Activated naive CD4-positive, alpha-beta T cell treated with anti-CD3 and anti-CD28 coated beads, Interleukin-2, amount 10 ng/mL, durations not matched to agents 7 days and 5 days (primary cell): ENCODE measurements around the gene CCBE1.
"Not testable (repeated sequence)": the region's sequence is repeated elsewhere in the genome, so short reads cannot be mapped to it uniquely, and the experiment has no call there.

Source experiments
- CTCF ChIA-PET: fragments of 350-600 bp; sonication (Branson Sonifier 250); formaldehyde crosslinking; loops from one replicate; lab custom pipeline; 2021; ENCODE audit warnings: antibody characterized with exemption; lab: Charles Lee
- DNase-seq: peaks from one replicate; pipeline ENCODE4 v3.0.0-alpha.2; 2020
- H3K27ac Mint-ChIP-seq: one replicate; pipeline ENCODE4 v1.8.0; 2021; ENCODE audit warnings: mild to moderate bottlenecking, moderate library complexity, mixed read lengths
- H3K27me3 Mint-ChIP-seq: one replicate; pipeline ENCODE4 v1.8.0; 2021; ENCODE audit warnings: mild to moderate bottlenecking, mixed read lengths
- H3K36me3 Mint-ChIP-seq: one replicate; pipeline ENCODE4 v1.8.0; 2021; ENCODE audit warnings: mixed read lengths
- H3K4me1 Mint-ChIP-seq: one replicate; pipeline ENCODE4 v1.8.0; 2021; ENCODE audit warnings: mixed read lengths
- H3K4me3 Mint-ChIP-seq: one replicate; pipeline ENCODE4 v1.8.0; 2021; ENCODE audit warnings: mild to moderate bottlenecking, moderate library complexity, mixed read lengths
- H3K9me3 Mint-ChIP-seq: one replicate; pipeline ENCODE4 v1.8.0; 2021; ENCODE audit warnings: mixed read lengths

CCBE1 gene

GRCh38 chr18:59663096-59663495 lies 34.1 kb downstream of the CCBE1 start:
- Mint-ChIP-seq H3K4me1 (no peaks in the 10 kb centered on the region), H3K4me3 (no peak overlapping the region), H3K27me3 (no peaks in the 10 kb centered on the region), H3K27ac (no peak overlapping the region), H3K9me3 (no peaks in the 10 kb centered on the region), H3K36me3 (no peaks in the 10 kb centered on the region)
- CTCF ChIA-PET: no interaction called here
- no peak for DNase-seq

GRCh38 chr18:59661891-59662701 lies 35.1 kb downstream of the CCBE1 start:
- no peak overlapping the region for H3K4me3 Mint-ChIP-seq
- H3K27ac Mint-ChIP-seq: no peak overlapping the region
- CTCF ChIA-PET: no interaction called here
- no peak for DNase-seq
- no peaks in the 10 kb centered on the region for H3K4me1 Mint-ChIP-seq
- H3K36me3 Mint-ChIP-seq: no peaks in the 10 kb centered on the region
- H3K9me3 Mint-ChIP-seq: no peaks in the 10 kb centered on the region
- H3K27me3 Mint-ChIP-seq: no peaks in the 10 kb centered on the region

GRCh38 chr18:59660786-59661743 lies 36.2 kb downstream of the CCBE1 start:
- no peaks in the 10 kb centered on the region for H3K27me3 Mint-ChIP-seq
- no peak for DNase-seq
- no peaks in the 10 kb centered on the region for H3K36me3 Mint-ChIP-seq
- H3K4me3 Mint-ChIP-seq: no peak overlapping the region
- no peaks in the 10 kb centered on the region for H3K4me1 Mint-ChIP-seq
- no peak overlapping the region for H3K27ac Mint-ChIP-seq
- no peaks in the 10 kb centered on the region for H3K9me3 Mint-ChIP-seq
- CTCF ChIA-PET: no interaction called here

DNA sequence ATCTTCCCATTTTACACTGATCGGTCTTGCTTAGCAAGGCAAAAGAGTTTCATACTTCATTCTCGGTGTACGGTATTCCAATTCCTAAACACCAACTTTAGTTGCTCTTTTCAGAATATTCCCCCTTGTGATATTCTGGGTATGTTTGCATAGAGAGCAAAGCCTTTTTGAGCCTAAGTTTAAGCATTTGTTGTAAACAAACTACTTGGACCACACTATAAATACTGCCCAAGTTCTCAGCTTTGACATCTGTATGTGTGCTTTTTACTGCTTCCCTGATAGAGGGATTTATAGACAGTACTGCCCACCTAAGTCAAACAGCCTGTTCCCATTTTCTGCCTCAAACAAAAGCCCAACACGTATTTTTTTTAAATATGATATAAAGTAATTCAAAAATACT lies 36.9 kb downstream of the CCBE1 start:
- Mint-ChIP-seq H3K27ac (no peak overlapping the region), H3K36me3 (no peaks in the 10 kb centered on the region), H3K4me3 (no peak overlapping the region), H3K27me3 (no peaks in the 10 kb centered on the region), H3K9me3 (no peaks in the 10 kb centered on the region), H3K4me1 (no peaks in the 10 kb centered on the region)
- CTCF ChIA-PET: no interaction called here
- DNase-seq: no peak

DNA sequence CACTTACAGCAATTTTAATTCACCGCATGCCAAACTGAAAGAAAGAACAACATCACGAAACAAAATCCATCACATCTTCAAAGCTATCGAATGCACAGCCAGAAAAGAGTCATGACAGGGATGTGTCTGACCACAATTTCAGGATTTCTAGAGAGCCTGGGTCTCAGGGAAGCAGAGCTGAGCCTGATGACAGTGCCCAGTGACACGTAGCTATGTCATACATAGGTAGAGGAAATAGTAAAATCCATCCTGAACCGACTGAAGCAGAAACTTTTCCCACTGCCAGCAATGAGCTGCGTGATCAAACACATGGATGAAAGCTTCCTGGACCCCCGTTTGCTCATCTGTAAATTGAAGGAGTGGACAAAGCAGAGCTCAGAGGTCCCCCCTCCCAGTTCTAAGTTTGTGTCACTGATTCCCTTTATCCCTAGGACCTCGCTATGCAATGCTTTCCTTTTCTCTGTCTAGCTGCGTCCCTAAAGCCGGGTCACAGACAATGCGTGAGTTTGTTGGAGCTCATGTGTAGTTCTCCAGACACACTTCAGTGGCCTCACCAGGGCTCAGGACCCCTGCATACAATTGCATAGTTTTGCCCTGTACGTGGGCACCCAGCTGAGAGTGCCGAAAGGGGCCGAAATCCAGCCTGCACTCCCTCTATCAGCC lies 37.6 kb downstream of the CCBE1 start:
- CTCF ChIA-PET: no interaction called here
- H3K9me3 Mint-ChIP-seq: no peaks in the 10 kb centered on the region
- H3K36me3 Mint-ChIP-seq: no peaks in the 10 kb centered on the region
- no peak overlapping the region for H3K27ac Mint-ChIP-seq
- no peaks in the 10 kb centered on the region for H3K4me1 Mint-ChIP-seq
- no peak overlapping the region for H3K4me3 Mint-ChIP-seq
- no peaks in the 10 kb centered on the region for H3K27me3 Mint-ChIP-seq
- DNase-seq: no peak

- H3K4me3 Mint-ChIP-seq: no peak overlapping the region
- H3K27ac Mint-ChIP-seq: no peak overlapping the region
- H3K36me3 Mint-ChIP-seq: no peaks in the 10 kb centered on the region
- CTCF ChIA-PET: no interaction called here
- DNase-seq: no peak
- H3K27me3 Mint-ChIP-seq: no peaks in the 10 kb centered on the region
- H3K9me3 Mint-ChIP-seq: no peaks in the 10 kb centered on the region
- no peaks in the 10 kb centered on the region for H3K4me1 Mint-ChIP-seq
Measured at GRCh38 chr18:59658941-59659340, 38.3 kb downstream of the CCBE1 start.

DNA sequence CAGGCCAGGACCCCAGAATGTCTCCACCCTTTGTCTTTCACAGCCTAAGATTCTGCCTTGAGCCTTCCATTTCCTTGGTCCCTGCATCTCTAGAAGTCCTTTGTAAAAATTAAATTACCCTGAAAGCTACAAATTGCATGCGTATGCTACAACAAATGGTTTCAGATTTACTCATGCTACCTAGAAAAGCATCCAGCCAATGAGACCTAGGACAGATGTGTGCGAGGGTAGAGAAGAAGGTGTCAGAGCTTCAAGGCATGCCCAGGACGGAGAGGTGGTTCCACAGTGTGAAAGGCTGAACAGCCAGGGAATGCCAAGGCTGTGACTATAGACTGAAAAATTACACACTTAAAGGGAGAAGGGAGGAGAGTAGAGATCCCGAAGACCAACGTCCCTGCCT lies 40.2 kb downstream of the CCBE1 start:
- Mint-ChIP-seq H3K27me3 (no peaks in the 10 kb centered on the region), H3K4me1 (no peaks in the 10 kb centered on the region), H3K27ac (no peak overlapping the region), H3K4me3 (no peak overlapping the region), H3K9me3 (no peaks in the 10 kb centered on the region), H3K36me3 (no peaks in the 10 kb centered on the region)
- DNase-seq: no peak
- CTCF ChIA-PET: interaction anchor here (0.5 kb wide), 1 partner anchor 41 kb away, joined by 3 read pairs; no protein-coding TSS in a partner anchor

DNA sequence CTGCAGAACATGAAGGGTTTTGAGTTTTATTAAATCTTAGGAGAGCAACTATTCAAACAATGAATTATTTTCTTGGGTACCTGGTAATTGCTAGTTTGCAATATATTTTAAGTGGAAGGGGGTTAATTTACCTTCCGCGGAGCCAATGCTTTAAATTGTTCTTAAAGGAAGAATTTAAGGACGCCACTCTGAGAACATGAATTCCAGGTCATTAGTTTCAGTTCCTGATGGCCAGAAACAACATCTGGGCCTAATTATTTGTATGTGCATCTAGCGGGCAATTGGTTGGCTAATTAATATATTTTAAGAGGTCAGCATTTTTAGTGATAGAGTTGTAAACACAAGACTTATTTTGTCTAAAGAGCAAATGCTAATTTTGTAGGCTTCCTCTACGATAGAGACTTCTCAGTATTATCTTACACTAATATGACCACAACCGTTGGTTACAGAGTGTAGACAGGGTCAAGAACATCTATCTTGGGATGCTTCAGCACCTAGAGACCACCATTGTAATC lies 40.8 kb downstream of the CCBE1 start:
- CTCF ChIA-PET: interaction anchor here (0.5 kb wide), 1 partner anchor 42 kb away, joined by 3 read pairs; no protein-coding TSS in a partner anchor
- no peaks in the 10 kb centered on the region for H3K4me1 Mint-ChIP-seq
- no peaks in the 10 kb centered on the region for H3K36me3 Mint-ChIP-seq
- no peak overlapping the region for H3K4me3 Mint-ChIP-seq
- H3K27me3 Mint-ChIP-seq: no peaks in the 10 kb centered on the region
- no peak for DNase-seq
- H3K9me3 Mint-ChIP-seq: no peaks in the 10 kb centered on the region
- no peak overlapping the region for H3K27ac Mint-ChIP-seq

DNA sequence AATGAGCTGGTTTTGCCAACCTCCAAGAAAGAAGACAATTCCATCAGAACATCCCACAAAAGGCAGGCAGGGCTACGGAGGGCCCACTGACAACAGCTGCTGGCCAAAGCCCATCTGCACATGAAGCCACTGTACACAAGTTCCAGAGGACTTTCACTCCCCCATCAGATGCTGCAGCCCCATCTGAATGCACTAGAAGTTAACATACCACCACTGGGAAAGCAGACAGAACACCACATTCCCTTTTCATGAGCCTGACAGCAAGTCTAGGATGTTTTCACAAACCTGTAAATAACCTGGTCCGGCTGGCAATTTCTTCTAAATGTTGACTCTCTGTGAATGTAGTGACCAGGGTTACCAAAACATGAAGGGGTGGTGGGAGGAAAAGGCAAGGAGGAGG lies 41.5 kb downstream of the CCBE1 start:
- H3K27ac Mint-ChIP-seq: no peak overlapping the region
- H3K4me3 Mint-ChIP-seq: no peak overlapping the region
- CTCF ChIA-PET: no interaction called here
- H3K4me1 Mint-ChIP-seq: no peaks in the 10 kb centered on the region
- H3K36me3 Mint-ChIP-seq: no peaks in the 10 kb centered on the region
- H3K27me3 Mint-ChIP-seq: no peaks in the 10 kb centered on the region
- H3K9me3 Mint-ChIP-seq: no peaks in the 10 kb centered on the region
- DNase-seq: no peak

- no peaks in the 10 kb centered on the region for H3K4me1 Mint-ChIP-seq
- H3K4me3 Mint-ChIP-seq: no peak overlapping the region
- H3K27ac Mint-ChIP-seq: no peak overlapping the region
- CTCF ChIA-PET: no interaction called here
- no peak for DNase-seq
- H3K9me3 Mint-ChIP-seq: no peaks in the 10 kb centered on the region
- H3K36me3 Mint-ChIP-seq: no peaks in the 10 kb centered on the region
- H3K27me3 Mint-ChIP-seq: no peaks in the 10 kb centered on the region
Measured at GRCh38 chr18:59651071-59651470, 46.2 kb downstream of the CCBE1 start.

- H3K4me1 Mint-ChIP-seq: no peaks in the 10 kb centered on the region
- no peak for DNase-seq
- no peak overlapping the region for H3K4me3 Mint-ChIP-seq
- no peak overlapping the region for H3K27ac Mint-ChIP-seq
- no peaks in the 10 kb centered on the region for H3K36me3 Mint-ChIP-seq
- no peaks in the 10 kb centered on the region for H3K9me3 Mint-ChIP-seq
- CTCF ChIA-PET: no interaction called here
- H3K27me3 Mint-ChIP-seq: no peaks in the 10 kb centered on the region
Measured at GRCh38 chr18:59650266-59650820, 46.9 kb downstream of the CCBE1 start.

DNA sequence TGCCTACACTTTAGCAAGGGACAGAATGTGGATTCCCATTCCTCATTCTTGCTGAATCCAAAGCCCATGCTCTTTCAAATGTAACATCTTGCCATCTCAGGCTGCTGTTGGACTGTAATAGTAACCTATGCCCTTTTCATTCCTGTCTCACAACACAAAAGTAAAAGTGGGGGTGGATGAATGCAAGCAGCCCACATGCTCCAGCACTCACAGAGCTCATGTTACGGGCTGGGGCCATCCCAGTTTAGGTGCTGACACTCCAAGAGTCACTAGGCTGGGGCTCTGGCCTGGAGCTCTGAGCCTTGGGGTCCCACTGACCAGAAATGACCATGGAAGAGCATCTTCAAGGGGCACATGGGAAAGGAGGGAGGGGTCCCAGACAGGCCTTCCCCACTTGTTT lies 47.6 kb downstream of the CCBE1 start:
- no peak overlapping the region for H3K27ac Mint-ChIP-seq
- no peaks in the 10 kb centered on the region for H3K36me3 Mint-ChIP-seq
- no peaks in the 10 kb centered on the region for H3K27me3 Mint-ChIP-seq
- no peak for DNase-seq
- no peaks in the 10 kb centered on the region for H3K4me1 Mint-ChIP-seq
- H3K9me3 Mint-ChIP-seq: no peaks in the 10 kb centered on the region
- H3K4me3 Mint-ChIP-seq: no peak overlapping the region
- CTCF ChIA-PET: no interaction called here

DNA sequence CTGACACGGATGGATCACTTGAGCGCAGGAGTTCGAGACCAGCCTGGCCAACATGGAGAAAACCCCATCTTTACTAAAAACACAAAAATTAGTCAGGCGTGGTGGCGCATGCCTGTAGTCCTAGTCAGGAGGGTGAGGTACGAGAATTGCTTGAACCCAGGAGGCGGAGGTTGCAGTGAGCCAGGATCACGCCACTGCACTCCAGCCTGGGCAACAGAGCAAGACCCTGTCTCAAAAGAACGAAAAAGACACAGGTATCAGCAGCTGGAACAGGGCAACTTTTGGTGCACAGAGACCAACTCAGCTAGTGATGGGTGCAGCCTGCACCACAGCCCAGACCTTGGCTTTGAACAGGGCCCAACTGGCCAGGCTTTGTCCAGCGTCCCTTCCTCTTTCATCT lies 48.8 kb downstream of the CCBE1 start:
- H3K4me1 Mint-ChIP-seq, H3K9me3 Mint-ChIP-seq, H3K4me3 Mint-ChIP-seq, H3K27ac Mint-ChIP-seq, H3K36me3 Mint-ChIP-seq, H3K27me3 Mint-ChIP-seq, DNase-seq: not testable (repeated sequence)
- CTCF ChIA-PET: interaction anchor here (1.4 kb wide), 1 partner anchor 17 kb away, joined by 3 read pairs; no protein-coding TSS in a partner anchor

- no peaks in the 10 kb centered on the region for H3K4me1 Mint-ChIP-seq
- no peak for DNase-seq
- H3K9me3 Mint-ChIP-seq: no peaks in the 10 kb centered on the region
- CTCF ChIA-PET: no interaction called here
- no peak overlapping the region for H3K4me3 Mint-ChIP-seq
- H3K36me3 Mint-ChIP-seq: no peaks in the 10 kb centered on the region
- H3K27me3 Mint-ChIP-seq: no peaks in the 10 kb centered on the region
- H3K27ac Mint-ChIP-seq: no peak overlapping the region
Measured at GRCh38 chr18:59646963-59647307, 50.3 kb downstream of the CCBE1 start.
